ENCODE data around the gene TMIGD2.

GRCh38 chr19:4292515-4292914 is 9.7 kb downstream of the TMIGD2 start:
- no peak for TF ChIP-seq CTCF (IDR thresholded peaks at IDR 0.05; ENCODE audit: low read depth, low read length)
- no peak for TF ChIP-seq EZH2phosphoT487 (IDR thresholded peaks at IDR 0.05; ENCODE audit: low read depth)

Data from OCI-LY3 (cell line).